ENCODE measurements around the gene TAOK1.

TAOK1 gene

GRCh38 chr17:29586676-29587469 is 196.7 kb downstream of the TAOK1 start:
- no peak for DNase-seq

- DNase-seq: no peak
Measured at GRCh38 chr17:29587591-29587990, 197.4 kb downstream of the TAOK1 start.

GRCh38 chr17:29588017-29588561 is 197.9 kb downstream of the TAOK1 start:
- DNase-seq: no peak

GRCh38 chr17:29588562-29589411 is 198.6 kb downstream of the TAOK1 start:
- peak; percentile 36 for DNase-seq

GRCh38 chr17:29589524-29590410 is 199.6 kb downstream of the TAOK1 start, which contains the start of gene GIT1:
Gene GIT1, minus strand, starts transcription at chr17:29589648. Its CDS starts 270 bp downstream, at chr17:29589378.
- DNase-seq: peak; percentile 78

- DNase-seq: no peak
Measured at GRCh38 chr17:29590411-29591145, 200.4 kb downstream of the TAOK1 start.

- DNase-seq: no peak
Measured at GRCh38 chr17:29591146-29591736, 201.1 kb downstream of the TAOK1 start.

- peak; percentile 77 for DNase-seq
Measured at GRCh38 chr17:29591737-29592608, 201.8 kb downstream of the TAOK1 start.

- DNase-seq: no peak
Measured at GRCh38 chr17:29592850-29593551, 202.8 kb downstream of the TAOK1 start, which contains the start of gene ANKRD13B. Gene ANKRD13B, plus strand, starts transcription at chr17:29593132. Its CDS starts 490 bp downstream, at chr17:29593622.

GRCh38 chr17:29593591-29594518 is 203.7 kb downstream of the TAOK1 start:
- no peak for DNase-seq

GRCh38 chr17:29594519-29595090 is 204.4 kb downstream of the TAOK1 start:
- no peak for DNase-seq

- DNase-seq: no peak
Measured at GRCh38 chr17:29595107-29595942, 205.2 kb downstream of the TAOK1 start.

GRCh38 chr17:29595943-29596774 is 206.0 kb downstream of the TAOK1 start:
- DNase-seq: no peak

- DNase-seq: no peak
Measured at GRCh38 chr17:29596811-29597210, 206.6 kb downstream of the TAOK1 start.

- no peak for DNase-seq
Measured at GRCh38 chr17:29597361-29598172, 207.4 kb downstream of the TAOK1 start.
